ENCODE results near the gene SLC2A14. TPM values are rescaled to one million over a fixed set of nuclear protein-coding genes. Genes with fewer than 3 reads are reported as not detected.
"Not testable (repeated sequence)": the region's sequence is repeated elsewhere in the genome, so short reads cannot be mapped to it uniquely, and the experiment has no call there.

SLC2A14 gene
- total RNA-seq, result 0.22 TPM
- 1 to 10 TPM in 1 of 8 donors, under 1 TPM in 4, not detected in 3; 0.08 to 1.5 (median 0.25) TPM for polyA plus RNA-seq (ENCODE audit: insufficient read depth in 1 of 8, insufficient read length in 8 of 8, low replicate concordance in 1 of 8)
- long read RNA-seq, donor 1, result 0 reads
- long read RNA-seq, donor 2, result 0 reads
- long read RNA-seq, donor 3, result 0 reads
- long read RNA-seq, donor 4, result 0 reads
- long read RNA-seq, donor 5, result 0 reads
- long read RNA-seq, donor 6, result 0 reads
- long read RNA-seq, donor 7, result 0 reads
- long read RNA-seq, donor 8, result 0 reads
- long read RNA-seq, donor 9, result 0 reads
- long read RNA-seq, donor 10, result 0 reads
- long read RNA-seq, donor 11, result 0 reads

GRCh38 chr12:7872566-7873319 is at the start of gene SLC2A14:
TSS of gene SLC2A14 (minus strand) at chr12:7872915. CDS start at chr12:7869880, 3,035 bp downstream.
- Histone ChIP-seq H3K36me3 (ENCODE audit: control insufficient read depth, insufficient read depth, low read length) (no peaks in the 10 kb centered on the region), H3K27me3 (ENCODE audit: control insufficient read depth, insufficient read depth, low read length) (peaks cover 35% of the 10 kb centered on the region), H3K4me1 (ENCODE audit: control insufficient read depth, insufficient read depth, low read length) (peaks cover 2% of the 10 kb centered on the region), H3K27ac (ENCODE audit: low read length) (no peak within 1 kb of the TSS), H3K9me3 (replicated peaks; ENCODE audit: control insufficient read depth, low read depth, low read length) (no peaks in the 10 kb centered on the region), H3K4me3 (ENCODE audit: low read length) (no peak within 1 kb of the TSS)
- no peak for DNase-seq
- 8% methylated on average over 53 of the region's 65 CpGs for WGBS (ENCODE audit: insufficient coverage)

GRCh38 chr12:7921181-7921580 is 48.5 kb upstream of the SLC2A14 start:
- H3K27ac ChIP-seq (ENCODE audit: low read length); H3K9me3 ChIP-seq (replicated peaks; ENCODE audit: control insufficient read depth, low read depth, low read length); H3K4me3 ChIP-seq (ENCODE audit: low read length); H3K4me1 ChIP-seq (ENCODE audit: control insufficient read depth, insufficient read depth, low read length); H3K27me3 ChIP-seq (ENCODE audit: control insufficient read depth, insufficient read depth, low read length); DNase-seq: not testable (repeated sequence)
- peaks cover 21% of the 10 kb centered on the region for H3K36me3 ChIP-seq (ENCODE audit: control insufficient read depth, insufficient read depth, low read length)
- WGBS (ENCODE audit: insufficient coverage), result no CpG with 5 or more reads among the region's 12 CpGs

GRCh38 chr12:7918268-7918590 is 45.5 kb upstream of the SLC2A14 start:
- not testable (repeated sequence) for H3K4me3 ChIP-seq (ENCODE audit: low read length); H3K9me3 ChIP-seq (replicated peaks; ENCODE audit: control insufficient read depth, low read depth, low read length); H3K27ac ChIP-seq (ENCODE audit: low read length); H3K27me3 ChIP-seq (ENCODE audit: control insufficient read depth, insufficient read depth, low read length); H3K4me1 ChIP-seq (ENCODE audit: control insufficient read depth, insufficient read depth, low read length); DNase-seq
- peaks cover 14% of the 10 kb centered on the region for H3K36me3 ChIP-seq (ENCODE audit: control insufficient read depth, insufficient read depth, low read length)
- 100% methylated on average over 1 of the region's 7 CpGs for WGBS (ENCODE audit: insufficient coverage)

- H3K27me3 ChIP-seq (ENCODE audit: control insufficient read depth, insufficient read depth, low read length), result peaks cover 5% of the 10 kb centered on the region
- H3K4me1 ChIP-seq (ENCODE audit: control insufficient read depth, insufficient read depth, low read length), result no peaks in the 10 kb centered on the region
- WGBS (ENCODE audit: insufficient coverage), result 82% methylated on average over 3 of the region's 19 CpGs
- no peaks in the 10 kb centered on the region for H3K9me3 ChIP-seq (replicated peaks; ENCODE audit: control insufficient read depth, low read depth, low read length)
- DNase-seq, result no peak
- no peak overlapping the region for H3K4me3 ChIP-seq (ENCODE audit: low read length)
- no peak overlapping the region for H3K27ac ChIP-seq (ENCODE audit: low read length)
- peaks cover 9% of the 10 kb centered on the region for H3K36me3 ChIP-seq (ENCODE audit: control insufficient read depth, insufficient read depth, low read length)
Observed at GRCh38 chr12:7917392-7918267, 44.9 kb upstream of the SLC2A14 start.

GRCh38 chr12:7916936-7917335 is 44.2 kb upstream of the SLC2A14 start:
- peaks cover 3% of the 10 kb centered on the region for H3K36me3 ChIP-seq (ENCODE audit: control insufficient read depth, insufficient read depth, low read length)
- H3K4me3 ChIP-seq (ENCODE audit: low read length), result no peak overlapping the region
- 17% methylated on average over 1 of the region's 1 CpG for WGBS (ENCODE audit: insufficient coverage)
- no peak for DNase-seq
- no peaks in the 10 kb centered on the region for H3K4me1 ChIP-seq (ENCODE audit: control insufficient read depth, insufficient read depth, low read length)
- H3K9me3 ChIP-seq (replicated peaks; ENCODE audit: control insufficient read depth, low read depth, low read length), result no peaks in the 10 kb centered on the region
- H3K27me3 ChIP-seq (ENCODE audit: control insufficient read depth, insufficient read depth, low read length), result peaks cover 5% of the 10 kb centered on the region
- H3K27ac ChIP-seq (ENCODE audit: low read length), result no peak overlapping the region

GRCh38 chr12:7915661-7916403 is 43.1 kb upstream of the SLC2A14 start:
- no peaks in the 10 kb centered on the region for H3K9me3 ChIP-seq (replicated peaks; ENCODE audit: control insufficient read depth, low read depth, low read length)
- H3K36me3 ChIP-seq (ENCODE audit: control insufficient read depth, insufficient read depth, low read length), result no peaks in the 10 kb centered on the region
- WGBS (ENCODE audit: insufficient coverage), result 26% methylated on average over 21 of the region's 38 CpGs
- DNase-seq, result no peak
- peaks cover 5% of the 10 kb centered on the region for H3K27me3 ChIP-seq (ENCODE audit: control insufficient read depth, insufficient read depth, low read length)
- H3K4me3 ChIP-seq (ENCODE audit: low read length), result peak overlapping the region; percentile 22
- no peaks in the 10 kb centered on the region for H3K4me1 ChIP-seq (ENCODE audit: control insufficient read depth, insufficient read depth, low read length)
- H3K27ac ChIP-seq (ENCODE audit: low read length), result no peak overlapping the region

GRCh38 chr12:7910106-7910505 is 37.4 kb upstream of the SLC2A14 start:
- H3K27me3 ChIP-seq (ENCODE audit: control insufficient read depth, insufficient read depth, low read length); H3K27ac ChIP-seq (ENCODE audit: low read length); H3K4me3 ChIP-seq (ENCODE audit: low read length); H3K36me3 ChIP-seq (ENCODE audit: control insufficient read depth, insufficient read depth, low read length); DNase-seq; H3K9me3 ChIP-seq (replicated peaks; ENCODE audit: control insufficient read depth, low read depth, low read length); H3K4me1 ChIP-seq (ENCODE audit: control insufficient read depth, insufficient read depth, low read length): not testable (repeated sequence)
- 86% methylated on average over 2 of the region's 7 CpGs for WGBS (ENCODE audit: insufficient coverage)

GRCh38 chr12:7907009-7907408 is 34.3 kb upstream of the SLC2A14 start:
- no peak overlapping the region for H3K4me3 ChIP-seq (ENCODE audit: low read length)
- H3K27ac ChIP-seq (ENCODE audit: low read length), result no peak overlapping the region
- 61% methylated on average over 3 of the region's 3 CpGs for WGBS (ENCODE audit: insufficient coverage)
- no peaks in the 10 kb centered on the region for H3K36me3 ChIP-seq (ENCODE audit: control insufficient read depth, insufficient read depth, low read length)
- H3K9me3 ChIP-seq (replicated peaks; ENCODE audit: control insufficient read depth, low read depth, low read length), result no peaks in the 10 kb centered on the region
- H3K27me3 ChIP-seq (ENCODE audit: control insufficient read depth, insufficient read depth, low read length), result no peaks in the 10 kb centered on the region
- peak; percentile 51 for DNase-seq
- no peaks in the 10 kb centered on the region for H3K4me1 ChIP-seq (ENCODE audit: control insufficient read depth, insufficient read depth, low read length)

GRCh38 chr12:7906303-7906702 is 33.6 kb upstream of the SLC2A14 start:
- WGBS (ENCODE audit: insufficient coverage), result 50% methylated on average over 1 of the region's 4 CpGs
- H3K4me1 ChIP-seq (ENCODE audit: control insufficient read depth, insufficient read depth, low read length); H3K4me3 ChIP-seq (ENCODE audit: low read length); H3K36me3 ChIP-seq (ENCODE audit: control insufficient read depth, insufficient read depth, low read length); H3K9me3 ChIP-seq (replicated peaks; ENCODE audit: control insufficient read depth, low read depth, low read length); H3K27me3 ChIP-seq (ENCODE audit: control insufficient read depth, insufficient read depth, low read length); H3K27ac ChIP-seq (ENCODE audit: low read length); DNase-seq: not testable (repeated sequence)

All from muscle of leg (tissue), 16 donors.